Measurements from ENCODE around the gene SSNA1.
A peak's percentile ranks its signal among the peaks of the same experiment; 100 is the strongest.

The SSNA1 gene

GRCh38 chr9:137223078-137223970, 34.8 kb downstream of the SSNA1 start:
- DNase-seq: peak; percentile 95

GRCh38 chr9:137224830-137225694, 36.6 kb downstream of the SSNA1 start, which contains the start of gene CYSRT1:
CYSRT1 (plus strand) TSS chr9:137225174; CDS start chr9:137225622, 448 bp downstream.
- DNase-seq: no peak

- DNase-seq: no peak
Observed at GRCh38 chr9:137225699-137226331, 37.3 kb downstream of the SSNA1 start.

GRCh38 chr9:137226338-137227053, 38.0 kb downstream of the SSNA1 start:
- no peak for DNase-seq

GRCh38 chr9:137227054-137227852, 38.8 kb downstream of the SSNA1 start, which contains the start of gene RNF224:
RNF224 (plus strand) TSS chr9:137227502; CDS start chr9:137228336, 834 bp downstream.
- DNase-seq: peak; percentile 67 to 68

- no peak for DNase-seq
Observed at GRCh38 chr9:137227853-137228505, 39.5 kb downstream of the SSNA1 start.

GRCh38 chr9:137228506-137228967, 40.1 kb downstream of the SSNA1 start:
- no peak for DNase-seq

- DNase-seq: no peak
Observed at GRCh38 chr9:137228968-137229896, 40.8 kb downstream of the SSNA1 start.

- no peak for DNase-seq
Observed at GRCh38 chr9:137229903-137230704, 41.6 kb downstream of the SSNA1 start.

- no peak for DNase-seq
Observed at GRCh38 chr9:137230705-137231371, 42.4 kb downstream of the SSNA1 start, which contains the start of gene SLC34A3. SLC34A3 (plus strand) TSS chr9:137230901; CDS start chr9:137231703, 802 bp downstream.

GRCh38 chr9:137231372-137232039, 43.0 kb downstream of the SSNA1 start:
- DNase-seq: no peak

GRCh38 chr9:137232101-137232500, 43.6 kb downstream of the SSNA1 start:
- no peak for DNase-seq

GRCh38 chr9:137232510-137232909, 44.0 kb downstream of the SSNA1 start:
- DNase-seq: no peak

GRCh38 chr9:137233143-137233980, 44.9 kb downstream of the SSNA1 start:
- no peak for DNase-seq

- no peak for DNase-seq
Observed at GRCh38 chr9:137234055-137234697, 45.7 kb downstream of the SSNA1 start.

All from Kasumi-1 (cell line).